Testis (tissue), 3 donors: ENCODE data around the gene TRPC4. TPM values are rescaled to one million over a fixed set of nuclear protein-coding genes. Genes with fewer than 3 reads are reported as not detected.

Experiments used
- DNase-seq: peaks from one replicate; pipeline ENCODE4 v3.0.0-alpha.2; 2019
- H3K27ac ChIP-seq, 2 donors: fragments of 200-600 bp; sonication (generic); one replicate each; pipeline ENCODE4 v1.5.1; 2019
- H3K27me3 ChIP-seq: fragments of 200-600 bp; sonication (generic); one replicate; pipeline ENCODE4 v1.5.1; 2019
- H3K36me3 ChIP-seq: fragments of 200-600 bp; sonication (generic); one replicate; pipeline ENCODE4 v1.5.1; 2017; ENCODE audit warnings: low read depth; ENCODE audit errors: missing control alignments
- H3K4me1 ChIP-seq: fragments of 200-600 bp; sonication (generic); one replicate; pipeline ENCODE4 v1.5.1; 2019
- H3K4me3 ChIP-seq, 2 donors: fragments of 200-600 bp; sonication (generic); one replicate each; pipeline ENCODE4 v1.5.1; 2017 to 2019
- H3K9me3 ChIP-seq: fragments of 200-600 bp; sonication (generic); one replicate; pipeline ENCODE4 v1.5.1; 2017
- POLR2A ChIP-seq: fragments of 450-650 bp; IDR thresholded peaks from one replicate; pipeline ENCODE4 v1.6.1; 2017; ENCODE audit warnings: antibody characterized with exemption, mild to moderate bottlenecking, moderate library complexity
- WGBS, 2 donors: methylation state at CpG; one replicate each; pipeline ENCODE4 v1.1.5; 2018; 5-methylcytosine and 5-hydroxymethylcytosine counted together
- intact Hi-C: fragments of 100-400 bp; cut with DNase I; formaldehyde crosslinking; loops from one replicate; pipeline ENCODE4 v1.15.1; 2023; ENCODE audit warnings: low total_unique reads
- polyA plus RNA-seq: library from polyadenylated mRNA; stranded (reverse); fragments of 350-450 nt; fragmentation: Illumina TruSeq; extraction: RNeasy Lipid Tissue Mini Kit (QIAGEN cat#74804); gene quantifications from one replicate; pipeline ENCODE4 v1.2.3, GENCODE V29; 2014; ENCODE audit warnings: low read depth, low replicate concordance; ENCODE audit not compliant: insufficient read depth
- total RNA-seq, 2 donors: library from RNA; depleted of rRNA; stranded (reverse); fragments of >200 nt; gene quantifications; one replicate each; pipeline ENCODE4 v1.2.3, GENCODE V29; 2016
- TF ChIP-seq, protein P1 (sequence below), 3 experiments: fragments of 450-650 bp in 2 of 3; fragments of 200-600 bp in 1 of 3; sonication (generic) in 1 of 3; IDR thresholded peaks; one replicate each; pipeline ENCODE4 v1.5.1; 2016 to 2019; ENCODE audit warnings: antibody characterized with exemption in 3 of 3, mild to moderate bottlenecking in 2 of 3, moderate library complexity in 1 of 3

TRPC4 gene
- total and polyA plus RNA-seq, 3 donors from 2014 or later = 0.06 to 0.12 TPM; not detected in 1

DNA sequence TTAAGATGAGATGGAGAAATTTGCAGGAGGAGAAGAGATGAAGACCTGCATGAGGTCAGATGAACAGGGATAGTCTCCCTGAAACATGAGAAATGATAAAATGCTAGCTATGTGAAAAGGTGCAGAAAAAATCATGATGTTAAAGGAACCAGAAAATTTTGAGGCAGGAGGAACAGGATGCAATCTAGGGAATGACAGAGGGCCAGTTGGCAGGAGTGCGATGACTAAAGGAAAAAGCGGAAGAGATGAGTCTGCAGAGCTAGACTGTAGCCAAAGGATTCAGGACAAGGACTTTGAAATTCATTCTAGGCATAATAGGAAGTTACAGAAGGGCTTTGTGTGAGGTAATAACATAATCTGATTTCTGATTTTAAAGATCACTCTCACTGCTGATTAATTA, 77.9 kb downstream of the TRPC4 start:
- intact Hi-C loops = no loop called here
- Histone ChIP-seq H3K9me3 (no peaks in the 10 kb centered on the region), H3K4me3 (no peak overlapping the region), H3K27ac (no peak overlapping the region), H3K4me1 (no peaks in the 10 kb centered on the region), H3K36me3 (no peaks in the 10 kb centered on the region), H3K27me3 (no peaks in the 10 kb centered on the region)
- WGBS, 2 donors = 70 to 81% methylated on average over 2 of the region's 2 CpGs
- TF ChIP-seq, protein P1, sequence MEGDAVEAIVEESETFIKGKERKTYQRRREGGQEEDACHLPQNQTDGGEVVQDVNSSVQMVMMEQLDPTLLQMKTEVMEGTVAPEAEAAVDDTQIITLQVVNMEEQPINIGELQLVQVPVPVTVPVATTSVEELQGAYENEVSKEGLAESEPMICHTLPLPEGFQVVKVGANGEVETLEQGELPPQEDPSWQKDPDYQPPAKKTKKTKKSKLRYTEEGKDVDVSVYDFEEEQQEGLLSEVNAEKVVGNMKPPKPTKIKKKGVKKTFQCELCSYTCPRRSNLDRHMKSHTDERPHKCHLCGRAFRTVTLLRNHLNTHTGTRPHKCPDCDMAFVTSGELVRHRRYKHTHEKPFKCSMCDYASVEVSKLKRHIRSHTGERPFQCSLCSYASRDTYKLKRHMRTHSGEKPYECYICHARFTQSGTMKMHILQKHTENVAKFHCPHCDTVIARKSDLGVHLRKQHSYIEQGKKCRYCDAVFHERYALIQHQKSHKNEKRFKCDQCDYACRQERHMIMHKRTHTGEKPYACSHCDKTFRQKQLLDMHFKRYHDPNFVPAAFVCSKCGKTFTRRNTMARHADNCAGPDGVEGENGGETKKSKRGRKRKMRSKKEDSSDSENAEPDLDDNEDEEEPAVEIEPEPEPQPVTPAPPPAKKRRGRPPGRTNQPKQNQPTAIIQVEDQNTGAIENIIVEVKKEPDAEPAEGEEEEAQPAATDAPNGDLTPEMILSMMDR (IDR thresholded peaks at IDR 0.05) = no peak
- TF ChIP-seq POLR2A = no peak
- DNase-seq = no peak

DNA sequence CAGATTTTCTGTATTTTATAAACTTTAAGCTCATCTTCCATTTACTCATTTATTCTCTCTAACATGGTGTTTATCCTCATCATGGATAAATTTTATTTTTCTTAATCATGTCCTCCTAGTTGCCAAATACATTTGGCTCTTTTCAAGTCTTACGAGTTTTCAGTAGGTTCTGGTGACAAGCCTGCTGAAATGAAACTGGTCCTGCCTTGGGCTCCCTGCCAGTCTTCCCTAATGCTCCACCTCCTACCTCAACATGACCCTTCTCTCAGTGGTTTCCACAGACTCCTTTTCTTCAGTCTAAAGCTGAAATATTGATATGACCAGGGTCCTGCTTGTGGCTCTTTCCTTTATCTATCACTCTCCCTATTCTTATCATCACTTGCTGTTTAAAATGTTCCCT, 81.2 kb downstream of the TRPC4 start:
- H3K27me3 ChIP-seq = no peaks in the 10 kb centered on the region
- no peaks in the 10 kb centered on the region for H3K4me1 ChIP-seq
- WGBS, 2 donors = 78 to 79% methylated on average over 1 of the region's 1 CpG
- no peak for DNase-seq
- H3K9me3 ChIP-seq = no peaks in the 10 kb centered on the region
- no peak overlapping the region for H3K27ac ChIP-seq
- TF ChIP-seq, protein P1 (IDR thresholded peaks at IDR 0.05) = no peak
- TF ChIP-seq POLR2A = no peak
- intact Hi-C loops = no loop called here
- H3K36me3 ChIP-seq = no peaks in the 10 kb centered on the region
- no peak overlapping the region for H3K4me3 ChIP-seq

DNA sequence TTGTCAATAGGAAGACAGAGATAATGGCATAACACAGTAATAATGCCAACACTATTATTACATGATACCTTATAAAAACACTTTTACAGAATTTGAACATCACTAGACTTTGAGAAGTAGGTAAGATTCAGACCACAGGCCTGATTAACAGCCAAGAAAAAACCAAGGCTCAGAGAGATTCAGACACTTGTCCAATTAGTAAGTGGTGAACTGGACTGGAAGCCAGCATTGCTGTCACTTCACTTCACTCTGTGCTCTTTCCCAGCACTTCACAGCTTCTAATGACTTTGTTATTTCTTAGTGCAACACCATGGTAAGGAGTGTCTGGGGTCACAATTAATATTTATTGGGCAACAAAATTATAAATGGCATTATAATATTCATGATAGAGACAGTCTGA, 91.9 kb downstream of the TRPC4 start:
- TF ChIP-seq POLR2A = no peak
- TF ChIP-seq, protein P1 (IDR thresholded peaks at IDR 0.05) = no peak
- Histone ChIP-seq H3K36me3 (no peaks in the 10 kb centered on the region), H3K9me3 (no peaks in the 10 kb centered on the region), H3K4me3 (no peak overlapping the region), H3K27ac (no peak overlapping the region), H3K27me3 (no peaks in the 10 kb centered on the region), H3K4me1 (no peaks in the 10 kb centered on the region)
- no peak for DNase-seq
- intact Hi-C loops = no loop called here

DNA sequence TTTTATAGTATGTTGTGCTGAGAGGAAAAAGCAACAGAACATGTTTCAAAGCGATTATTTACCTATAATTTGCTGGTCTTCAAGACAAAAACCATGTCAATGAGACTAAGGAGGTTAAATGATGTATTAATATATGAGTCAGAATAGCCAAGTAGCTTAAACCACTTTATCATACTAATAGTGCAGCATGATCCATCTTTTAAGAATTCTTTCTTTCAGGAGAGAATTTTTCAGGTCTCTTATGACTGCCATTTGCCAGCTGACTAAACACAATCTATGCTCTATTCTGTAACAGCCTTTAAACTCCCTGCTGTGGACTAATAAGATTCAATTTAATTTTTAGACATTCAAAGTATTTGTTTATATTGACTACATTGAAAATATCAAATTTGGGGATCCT, 93.7 kb downstream of the TRPC4 start:
- no peak overlapping the region for H3K4me3 ChIP-seq
- H3K27ac ChIP-seq = no peak overlapping the region
- no peak for DNase-seq
- intact Hi-C loops = no loop called here
- WGBS, 2 donors = 85 to 91% methylated on average over 1 of the region's 1 CpG
- H3K36me3 ChIP-seq = no peaks in the 10 kb centered on the region
- H3K4me1 ChIP-seq = no peaks in the 10 kb centered on the region
- TF ChIP-seq POLR2A = no peak
- TF ChIP-seq, protein P1 (IDR thresholded peaks at IDR 0.05) = no peak
- H3K27me3 ChIP-seq = no peaks in the 10 kb centered on the region
- H3K9me3 ChIP-seq = no peaks in the 10 kb centered on the region

DNA sequence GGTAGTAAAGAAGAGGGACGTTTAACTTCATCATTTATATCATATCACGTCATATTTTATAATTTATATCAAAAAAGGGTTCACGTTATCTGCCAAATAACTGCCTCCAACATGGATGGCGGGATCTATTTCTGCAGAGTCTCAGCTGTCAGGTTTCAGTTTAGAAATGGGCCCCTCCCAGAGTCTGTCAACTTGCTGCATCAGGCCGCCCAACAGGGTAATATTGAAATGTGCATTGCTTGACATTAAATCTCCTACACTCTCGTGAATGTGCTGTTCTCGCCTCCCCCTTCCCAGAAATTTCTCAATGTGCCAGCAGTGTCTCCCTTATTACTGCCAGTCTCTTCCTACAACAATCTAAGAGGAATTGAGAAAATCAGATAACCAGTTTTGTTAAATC, 96.9 kb downstream of the TRPC4 start:
- Histone ChIP-seq H3K27me3 (no peaks in the 10 kb centered on the region), H3K4me3 (no peak overlapping the region), H3K9me3 (no peaks in the 10 kb centered on the region), H3K36me3 (no peaks in the 10 kb centered on the region), H3K4me1 (no peaks in the 10 kb centered on the region), H3K27ac (no peak overlapping the region)
- 81 to 86% methylated on average over 7 of the region's 7 CpGs for WGBS, 2 donors
- TF ChIP-seq, protein P1 (IDR thresholded peaks at IDR 0.05) = no peak
- no peak for TF ChIP-seq POLR2A
- intact Hi-C loops = no loop called here
- no peak for DNase-seq
